Measurements from ENCODE around the gene MAP4K2. TPM values are rescaled to one million over a fixed set of nuclear protein-coding genes. Genes with fewer than 3 reads are reported as not detected.

The MAP4K2 gene
- total and polyA plus RNA-seq, 9 of the 15 experiments (the other 6 are each of a cell fraction or from before 2014, with no cell fraction given), result 0.13 to 14.5 (median 7.3) TPM

DNA sequence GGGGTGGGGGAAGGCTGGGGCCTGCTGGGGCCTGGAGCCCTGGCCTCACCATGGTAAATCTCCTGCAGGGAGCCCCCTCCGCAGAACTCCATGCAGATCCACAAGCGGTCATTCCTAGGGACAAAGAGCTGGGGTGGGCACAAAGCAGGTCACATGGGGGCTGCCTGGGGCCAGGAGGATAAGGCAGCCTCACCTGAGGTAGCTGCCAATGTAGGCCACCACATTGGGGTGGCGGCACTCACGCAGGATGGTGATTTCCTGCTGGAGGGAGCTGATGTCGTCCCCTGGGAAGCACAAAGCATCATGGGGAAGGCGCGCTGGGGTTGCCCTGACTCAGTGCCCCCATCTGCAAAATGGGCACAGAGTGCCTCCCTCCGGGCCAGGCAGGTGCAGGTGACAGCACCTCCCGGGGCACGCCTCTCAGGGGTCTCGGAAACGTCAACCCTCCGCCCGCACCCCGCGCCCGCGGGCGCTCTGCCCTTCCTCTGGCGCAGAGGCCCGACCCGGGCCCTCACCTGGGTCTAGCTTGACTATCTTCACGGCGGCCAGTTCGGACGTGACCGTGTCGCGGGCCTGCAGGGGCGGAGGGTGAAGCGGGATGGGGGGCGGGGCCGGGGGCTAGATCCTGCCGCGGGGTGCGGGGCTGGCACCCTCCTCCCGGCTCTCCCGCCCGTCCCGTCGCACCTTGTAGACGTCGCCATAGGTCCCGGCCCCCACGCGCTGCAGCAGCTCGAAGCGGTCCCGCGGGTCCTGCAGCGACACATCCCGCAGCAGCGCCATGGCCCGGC is 450 bp downstream of the MAP4K2 start (continued):
- TF ChIP-seq, protein P1, sequence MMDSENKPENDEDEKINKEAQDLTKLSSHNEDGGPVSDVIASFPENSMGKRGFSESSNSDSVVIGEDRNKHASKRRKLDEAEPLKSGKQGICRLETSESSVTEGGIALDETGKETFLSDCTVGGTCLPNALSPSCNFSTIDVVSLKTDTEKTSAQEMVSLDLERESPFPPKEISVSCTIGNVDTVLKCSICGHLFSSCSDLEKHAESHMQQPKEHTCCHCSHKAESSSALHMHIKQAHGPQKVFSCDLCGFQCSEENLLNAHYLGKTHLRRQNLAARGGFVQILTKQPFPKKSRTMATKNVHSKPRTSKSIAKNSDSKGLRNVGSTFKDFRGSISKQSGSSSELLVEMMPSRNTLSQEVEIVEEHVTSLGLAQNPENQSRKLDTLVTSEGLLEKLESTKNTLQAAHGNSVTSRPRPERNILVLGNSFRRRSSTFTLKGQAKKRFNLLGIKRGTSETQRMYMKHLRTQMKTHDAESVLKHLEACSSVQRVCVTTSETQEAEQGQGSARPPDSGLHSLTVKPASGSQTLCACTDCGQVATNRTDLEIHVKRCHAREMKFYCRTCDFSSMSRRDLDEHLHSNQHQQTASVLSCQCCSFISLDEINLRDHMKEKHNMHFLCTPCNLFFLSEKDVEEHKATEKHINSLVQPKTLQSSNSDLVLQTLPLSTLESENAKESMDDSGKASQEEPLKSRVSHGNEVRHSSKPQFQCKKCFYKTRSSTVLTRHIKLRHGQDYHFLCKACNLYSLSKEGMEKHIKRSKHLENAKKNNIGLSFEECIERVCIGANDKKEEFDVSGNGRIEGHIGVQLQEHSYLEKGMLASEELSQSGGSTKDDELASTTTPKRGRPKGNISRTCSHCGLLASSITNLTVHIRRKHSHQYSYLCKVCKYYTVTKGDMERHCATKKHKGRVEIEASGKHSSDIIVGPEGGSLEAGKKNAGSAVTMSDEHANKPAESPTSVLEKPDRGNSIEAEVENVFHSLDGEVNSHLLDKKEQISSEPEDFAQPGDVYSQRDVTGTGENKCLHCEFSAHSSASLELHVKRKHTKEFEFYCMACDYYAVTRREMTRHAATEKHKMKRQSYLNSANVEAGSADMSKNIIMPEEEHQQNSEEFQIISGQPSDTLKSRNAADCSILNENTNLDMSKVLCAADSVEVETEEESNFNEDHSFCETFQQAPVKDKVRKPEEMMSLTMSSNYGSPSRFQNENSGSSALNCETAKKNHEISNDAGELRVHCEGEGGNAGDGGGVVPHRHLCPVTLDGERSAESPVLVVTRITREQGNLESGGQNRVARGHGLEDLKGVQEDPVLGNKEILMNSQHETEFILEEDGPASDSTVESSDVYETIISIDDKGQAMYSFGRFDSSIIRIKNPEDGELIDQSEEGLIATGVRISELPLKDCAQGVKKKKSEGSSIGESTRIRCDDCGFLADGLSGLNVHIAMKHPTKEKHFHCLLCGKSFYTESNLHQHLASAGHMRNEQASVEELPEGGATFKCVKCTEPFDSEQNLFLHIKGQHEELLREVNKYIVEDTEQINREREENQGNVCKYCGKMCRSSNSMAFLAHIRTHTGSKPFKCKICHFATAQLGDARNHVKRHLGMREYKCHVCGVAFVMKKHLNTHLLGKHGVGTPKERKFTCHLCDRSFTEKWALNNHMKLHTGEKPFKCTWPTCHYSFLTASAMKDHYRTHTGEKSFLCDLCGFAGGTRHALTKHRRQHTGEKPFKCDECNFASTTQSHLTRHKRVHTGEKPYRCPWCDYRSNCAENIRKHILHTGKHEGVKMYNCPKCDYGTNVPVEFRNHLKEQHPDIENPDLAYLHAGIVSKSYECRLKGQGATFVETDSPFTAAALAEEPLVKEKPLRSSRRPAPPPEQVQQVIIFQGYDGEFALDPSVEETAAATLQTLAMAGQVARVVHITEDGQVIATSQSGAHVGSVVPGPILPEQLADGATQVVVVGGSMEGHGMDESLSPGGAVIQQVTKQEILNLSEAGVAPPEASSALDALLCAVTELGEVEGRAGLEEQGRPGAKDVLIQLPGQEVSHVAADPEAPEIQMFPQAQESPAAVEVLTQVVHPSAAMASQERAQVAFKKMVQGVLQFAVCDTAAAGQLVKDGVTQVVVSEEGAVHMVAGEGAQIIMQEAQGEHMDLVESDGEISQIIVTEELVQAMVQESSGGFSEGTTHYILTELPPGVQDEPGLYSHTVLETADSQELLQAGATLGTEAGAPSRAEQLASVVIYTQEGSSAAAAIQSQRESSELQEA (IDR thresholded peaks at IDR 0.05; ENCODE audit: low read depth), result no peak
- TF ChIP-seq HDAC2 (IDR thresholded peaks at IDR 0.05), result peak; percentile 37; the same call in 1 of the 2 replicates
- no peak for TF ChIP-seq RFX7 (CRISPR knock-in tag; IDR thresholded peaks at IDR 0.05)
- TF ChIP-seq, protein P2, sequence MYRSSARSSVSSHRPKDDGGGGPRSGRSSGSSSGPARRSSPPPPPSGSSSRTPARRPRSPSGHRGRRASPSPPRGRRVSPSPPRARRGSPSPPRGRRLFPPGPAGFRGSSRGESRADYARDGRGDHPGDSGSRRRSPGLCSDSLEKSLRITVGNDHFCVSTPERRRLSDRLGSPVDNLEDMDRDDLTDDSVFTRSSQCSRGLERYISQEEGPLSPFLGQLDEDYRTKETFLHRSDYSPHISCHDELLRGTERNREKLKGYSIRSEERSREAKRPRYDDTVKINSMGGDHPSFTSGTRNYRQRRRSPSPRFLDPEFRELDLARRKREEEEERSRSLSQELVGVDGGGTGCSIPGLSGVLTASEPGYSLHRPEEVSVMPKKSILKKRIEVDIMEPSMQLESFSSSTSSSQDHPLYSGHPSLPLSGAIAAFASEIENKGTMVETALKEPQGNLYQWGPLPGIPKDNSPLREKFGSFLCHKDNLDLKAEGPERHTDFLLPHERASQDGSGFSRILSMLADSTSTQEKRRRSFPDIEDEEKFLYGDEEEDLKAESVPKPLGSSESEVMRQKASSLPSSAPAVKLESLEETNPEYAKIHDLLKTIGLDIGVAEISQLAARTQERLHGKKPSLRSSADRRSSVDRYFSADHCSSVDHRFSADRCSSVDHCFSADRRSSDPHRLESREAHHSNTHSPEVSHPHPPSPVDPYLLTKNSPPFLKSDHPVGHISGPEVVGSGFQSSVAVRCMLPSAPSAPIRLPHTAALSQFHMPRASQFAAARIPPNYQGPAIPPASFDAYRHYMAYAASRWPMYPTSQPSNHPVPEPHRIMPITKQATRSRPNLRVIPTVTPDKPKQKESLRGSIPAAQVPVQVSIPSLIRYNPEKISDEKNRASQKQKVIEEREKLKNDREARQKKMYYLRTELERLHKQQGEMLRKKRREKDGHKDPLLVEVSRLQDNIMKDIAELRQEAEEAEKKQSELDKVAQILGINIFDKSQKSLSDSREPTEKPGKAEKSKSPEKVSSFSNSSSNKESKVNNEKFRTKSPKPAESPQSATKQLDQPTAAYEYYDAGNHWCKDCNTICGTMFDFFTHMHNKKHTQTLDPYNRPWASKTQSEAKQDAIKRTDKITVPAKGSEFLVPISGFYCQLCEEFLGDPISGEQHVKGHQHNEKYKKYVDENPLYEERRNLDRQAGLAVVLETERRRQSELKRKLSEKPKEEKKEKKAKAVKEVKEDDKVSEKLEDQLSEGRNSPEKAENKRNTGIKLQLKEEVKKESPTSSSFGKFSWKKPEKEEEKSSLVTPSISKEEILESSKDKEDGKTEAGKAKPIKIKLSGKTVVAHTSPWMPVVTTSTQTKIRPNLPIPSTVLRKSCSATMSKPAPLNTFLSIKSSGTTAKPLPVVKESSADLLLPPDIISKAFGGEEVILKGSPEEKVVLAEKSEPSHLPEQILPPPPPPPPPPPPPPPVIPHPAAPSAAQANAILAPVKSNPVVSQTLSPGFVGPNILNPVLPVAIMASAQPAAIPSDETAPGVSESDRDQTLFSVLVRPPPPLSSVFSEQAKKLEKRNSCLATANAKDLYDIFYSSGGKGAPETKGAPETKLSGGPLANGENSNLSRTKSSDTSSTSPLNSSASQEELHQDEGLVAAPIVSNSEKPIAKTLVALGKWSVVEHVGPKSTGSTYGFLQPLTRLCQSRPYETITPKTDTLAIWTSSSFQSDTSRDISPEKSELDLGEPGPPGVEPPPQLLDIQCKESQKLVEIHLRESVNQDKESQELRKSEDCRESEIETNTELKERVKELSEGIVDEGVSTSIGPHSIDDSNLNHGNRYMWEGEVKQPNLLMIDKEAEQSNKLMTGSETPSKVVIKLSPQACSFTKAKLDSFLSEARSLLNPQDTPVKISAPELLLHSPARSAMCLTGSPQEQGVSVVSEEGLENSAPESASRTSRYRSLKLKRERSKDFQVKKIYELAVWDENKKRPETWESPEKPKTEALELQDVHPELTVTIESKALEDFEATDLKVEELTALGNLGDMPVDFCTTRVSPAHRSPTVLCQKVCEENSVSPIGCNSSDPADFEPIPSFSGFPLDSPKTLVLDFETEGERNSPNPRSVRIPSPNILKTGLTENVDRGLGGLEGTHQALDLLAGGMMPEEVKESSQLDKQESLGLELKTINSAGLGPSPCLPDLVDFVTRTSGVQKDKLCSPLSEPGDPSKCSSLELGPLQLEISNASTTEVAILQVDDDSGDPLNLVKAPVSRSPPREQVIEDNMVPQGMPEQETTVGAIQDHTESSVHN (IDR thresholded peaks at IDR 0.05; ENCODE audit: borderline replicate concordance in 1 of 2, low read depth in 1 of 2), result no peak
- TF ChIP-seq XRCC4 (IDR thresholded peaks at IDR 0.05; ENCODE audit: extremely low read depth, insufficient read depth, insufficient read length), result no peak
- no peak for TF ChIP-seq TCFL5 (CRISPR knock-in tag; conservative IDR thresholded peaks at IDR 0.05)
- TF ChIP-seq KHSRP (IDR thresholded peaks at IDR 0.05), result no peak
- TF ChIP-seq RBM39 (optimal IDR thresholded peaks at IDR 0.05; ENCODE audit: low read depth, low read length), result no peak

All from K562 (cell line).